WTC11 (cell line): ENCODE data around the gene TMEM200A. TPM values are rescaled to one million over a fixed set of nuclear protein-coding genes. Genes with fewer than 3 reads are reported as not detected.

ENCODE experiments used
- ATAC-seq: fragments of 200-7000 bp; cut with Tn5 transposase; 2 replicates; pipeline ENCODE4 v1.10.0; 2021; ENCODE audit warnings: mild to moderate bottlenecking, moderate library complexity
- CTCF ChIA-PET: fragments of 300-600 bp; sonication (Branson Sonifier 250); formaldehyde crosslinking; loops from one replicate; lab custom pipeline; 2021; ENCODE audit warnings: antibody characterized with exemption; lab: Charles Lee
- POLR2A ChIA-PET: fragments of 350-600 bp; sonication (Branson Sonifier 250); formaldehyde crosslinking; loops from one replicate; lab custom pipeline; 2021; ENCODE audit warnings: antibody characterized with exemption; lab: Charles Lee
- DNase-seq: peaks from one replicate; pipeline ENCODE4 v3.0.0; 2021; ENCODE audit warnings: low spot score
- H3K27ac Mint-ChIP-seq: 2 replicates; pipeline ENCODE4 v1.8.0; 2021; ENCODE audit warnings: mixed read lengths
- H3K27me3 Mint-ChIP-seq: 2 replicates; pipeline ENCODE4 v1.8.0; 2021; ENCODE audit warnings: low read depth, mild to moderate bottlenecking, moderate library complexity, mixed read lengths
- H3K36me3 Mint-ChIP-seq: 2 replicates; pipeline ENCODE4 v1.8.0; 2021; ENCODE audit warnings: mixed read lengths
- H3K4me1 Mint-ChIP-seq: 2 replicates; pipeline ENCODE4 v1.8.0; 2022; ENCODE audit warnings: mixed read lengths
- H3K4me3 Mint-ChIP-seq: 2 replicates; pipeline ENCODE4 v1.8.0; 2021; ENCODE audit warnings: mild to moderate bottlenecking, moderate library complexity, mixed read lengths
- H3K9me3 Mint-ChIP-seq: 2 replicates; pipeline ENCODE4 v1.8.0; 2021; ENCODE audit warnings: mixed read lengths
- ATF6 ChIP-seq: sonication (generic); formaldehyde crosslinking; IDR thresholded peaks from 2 replicates; pipeline ENCODE4 v1.8.1; 2023; ENCODE audit warnings: mild to moderate bottlenecking, missing genetic modification reagents
- CDX4 ChIP-seq: fragments of 250-450 bp; sonication (Bioruptor Pico); IDR thresholded peaks from 2 replicates; pipeline ENCODE4 v1.9.0; 2021; ENCODE audit warnings: moderate library complexity, mild to moderate bottlenecking, inconsistent platforms, borderline replicate concordance
- CREM ChIP-seq: sonication (generic); formaldehyde crosslinking; IDR thresholded peaks from 2 replicates; pipeline ENCODE4 v1.8.1; 2022; ENCODE audit warnings: mild to moderate bottlenecking, missing genetic modification reagents, moderate library complexity
- CTCF ChIP-seq: fragments of 200-600 bp; IDR thresholded peaks from 2 replicates; pipeline ENCODE4 v1.8.0; 2022; ENCODE audit warnings: antibody characterized with exemption
- FOXJ3 ChIP-seq: sonication (generic); formaldehyde crosslinking; IDR thresholded peaks from 2 replicates; pipeline ENCODE4 v1.9.0; 2021; ENCODE audit warnings: missing genetic modification reagents, mild to moderate bottlenecking, borderline replicate concordance
- FOXP4 ChIP-seq: sonication (generic); formaldehyde crosslinking; IDR thresholded peaks from 2 replicates; pipeline ENCODE4 v1.8.0; 2022; ENCODE audit warnings: mild to moderate bottlenecking, missing genetic modification reagents
- GABPB1 ChIP-seq: sonication (generic); formaldehyde crosslinking; IDR thresholded peaks from 2 replicates; pipeline ENCODE4 v1.8.1; 2023; ENCODE audit warnings: mild to moderate bottlenecking, missing genetic modification reagents
- GRHL2 ChIP-seq: fragments of 250-450 bp; sonication (Bioruptor Pico); IDR thresholded peaks from 2 replicates; pipeline ENCODE4 v1.8.0; 2022; ENCODE audit warnings: mild to moderate bottlenecking, moderate library complexity; ENCODE audit not compliant: insufficient replicate concordance, severe bottlenecking
- MXD4 ChIP-seq: fragments of 250-450 bp; sonication (Bioruptor Pico); IDR thresholded peaks from 2 replicates; pipeline ENCODE4 v1.8.0; 2021; ENCODE audit warnings: mild to moderate bottlenecking, moderate library complexity, borderline replicate concordance
- MYBL2 ChIP-seq: sonication (generic); formaldehyde crosslinking; IDR thresholded peaks from 2 replicates; pipeline ENCODE4 v1.8.1; 2023; ENCODE audit warnings: mild to moderate bottlenecking, moderate library complexity, missing genetic modification reagents
- NFYB ChIP-seq: sonication (generic); formaldehyde crosslinking; conservative IDR thresholded peaks from 2 replicates; pipeline ENCODE4 v1.8.0; 2022; ENCODE audit warnings: low read depth, missing genetic modification reagents
- NR1H2 ChIP-seq: sonication (generic); formaldehyde crosslinking; IDR thresholded peaks from 2 replicates; pipeline ENCODE4 v1.9.0; 2021; ENCODE audit warnings: mild to moderate bottlenecking, moderate library complexity, missing genetic modification reagents
- OVOL2 ChIP-seq: fragments of 250-450 bp; sonication (Bioruptor Pico); IDR thresholded peaks from 2 replicates; pipeline ENCODE4 v1.9.0; 2021; ENCODE audit warnings: mild to moderate bottlenecking, borderline replicate concordance
- RORB ChIP-seq: fragments of 250-450 bp; sonication (Bioruptor Pico); IDR thresholded peaks from 2 replicates; pipeline ENCODE4 v1.9.0; 2021; ENCODE audit warnings: mild to moderate bottlenecking
- TCF7 ChIP-seq: sonication (generic); formaldehyde crosslinking; IDR thresholded peaks from 2 replicates; pipeline ENCODE4 v1.8.0; 2022; ENCODE audit warnings: mild to moderate bottlenecking, low read depth, missing genetic modification reagents, moderate library complexity
- TEAD4 ChIP-seq: sonication (generic); formaldehyde crosslinking; IDR thresholded peaks from 2 replicates; pipeline ENCODE4 v1.8.0; 2022; ENCODE audit warnings: mild to moderate bottlenecking, missing genetic modification reagents
- ZBTB21 ChIP-seq: sonication (generic); formaldehyde crosslinking; IDR thresholded peaks from 2 replicates; pipeline ENCODE4 v1.8.1; 2023; ENCODE audit warnings: mild to moderate bottlenecking, missing genetic modification reagents, borderline replicate concordance
- ZNF219 ChIP-seq: sonication (generic); formaldehyde crosslinking; IDR thresholded peaks from 2 replicates; pipeline ENCODE4 v1.8.0; 2023; ENCODE audit warnings: missing genetic modification reagents, mild to moderate bottlenecking, borderline replicate concordance
- ZNF317 ChIP-seq: sonication (generic); formaldehyde crosslinking; IDR thresholded peaks from 2 replicates; pipeline ENCODE4 v1.8.1; 2023; ENCODE audit warnings: low read depth, mild to moderate bottlenecking, moderate library complexity, missing genetic modification reagents, borderline replicate concordance
- ZNF396 ChIP-seq: fragments of 250-450 bp; sonication (Bioruptor Pico); IDR thresholded peaks from 2 replicates; pipeline ENCODE4 v1.8.0; 2021; ENCODE audit warnings: mild to moderate bottlenecking, moderate library complexity, borderline replicate concordance
- ZNF423 ChIP-seq: fragments of 250-450 bp; sonication (Bioruptor Pico); IDR thresholded peaks from 2 replicates; pipeline ENCODE4 v2.1.2; 2022; ENCODE audit warnings: mild to moderate bottlenecking, moderate library complexity
- ZNF512 ChIP-seq: sonication (generic); formaldehyde crosslinking; IDR thresholded peaks from 2 replicates; pipeline ENCODE4 v1.8.1; 2022; ENCODE audit warnings: missing genetic modification reagents, borderline replicate concordance
- total RNA-seq: library from RNA; stranded (reverse); gene quantifications from 3 replicates; pipeline ENCODE4 v1.2.3, GENCODE V29; 2021
- TF ChIP-seq, protein P1 (sequence below): sonication (generic); formaldehyde crosslinking; IDR thresholded peaks from 2 replicates; pipeline ENCODE4 v1.8.1; 2022; ENCODE audit warnings: mild to moderate bottlenecking, moderate library complexity, missing genetic modification reagents

TMEM200A gene
- total RNA-seq, 1 experiment from 2014 or later: 11.0 TPM

DNA sequence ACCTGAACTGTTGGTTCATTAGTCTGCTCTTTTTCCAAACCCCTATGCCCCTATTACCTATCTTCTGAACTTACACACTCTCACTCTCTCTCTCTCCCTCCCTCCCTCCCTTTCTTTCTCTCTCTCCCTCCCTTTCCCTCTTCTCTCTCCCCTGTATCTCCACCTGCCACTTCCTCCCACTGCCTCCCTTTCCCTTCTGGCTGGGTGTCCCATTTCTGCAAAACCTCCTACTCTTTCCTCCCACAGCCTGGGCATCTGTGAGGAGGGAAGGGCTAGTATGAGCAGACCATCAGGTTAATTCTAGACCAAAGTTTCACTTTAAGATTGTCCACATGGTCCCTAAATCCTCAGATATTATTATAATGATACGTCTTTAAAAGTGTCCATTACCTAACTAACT is 95.1 kb downstream of the TMEM200A start:
- H3K4me1 Mint-ChIP-seq: 0 out of 2 replicates have a peak, but pooled peaks cover 2% of the 10 kb centered on the region
- H3K27me3 Mint-ChIP-seq: no peaks in the 10 kb centered on the region
- H3K9me3 Mint-ChIP-seq: no peaks in the 10 kb centered on the region
- no peak for TF ChIP-seq MXD4
- TF ChIP-seq ZNF396: no peak
- TF ChIP-seq ZNF512: no peak
- no peak for TF ChIP-seq GABPB1
- TF ChIP-seq NFYB (CRISPR knock-in tag): no peak
- no peak for TF ChIP-seq ZBTB21 (CRISPR knock-in tag)
- TF ChIP-seq TEAD4 (CRISPR knock-in tag): no peak
- TF ChIP-seq GRHL2 (CRISPR knock-in tag): no peak
- TF ChIP-seq ATF6 (CRISPR knock-in tag): no peak
- no peak overlapping the region for H3K27ac Mint-ChIP-seq
- no peaks in the 10 kb centered on the region for H3K36me3 Mint-ChIP-seq
- ATAC-seq (no peak), DNase-seq (no peak)
- no peak overlapping the region for H3K4me3 Mint-ChIP-seq
- ChIA-PET CTCF (no interaction called here), POLR2A (no interaction called here)

- no peaks in the 10 kb centered on the region for H3K36me3 Mint-ChIP-seq
- no peak overlapping the region for H3K4me3 Mint-ChIP-seq
- TF ChIP-seq RORB (CRISPR knock-in tag) (no peak), ZNF423 (CRISPR knock-in tag) (no peak), ZNF317 (CRISPR knock-in tag) (no peak), ZNF219 (no peak), NR1H2 (CRISPR knock-in tag) (no peak), FOXP4 (CRISPR knock-in tag) (no peak)
- peaks cover 19% of the 10 kb centered on the region for H3K4me1 Mint-ChIP-seq
- H3K27ac Mint-ChIP-seq: no peak overlapping the region
- ChIA-PET CTCF (no interaction called here), POLR2A (no interaction called here)
- ATAC-seq (no peak), DNase-seq (no peak)
- H3K27me3 Mint-ChIP-seq: no peaks in the 10 kb centered on the region
- no peaks in the 10 kb centered on the region for H3K9me3 Mint-ChIP-seq
Measured at GRCh38 chr6:130466052-130466747, 100.4 kb downstream of the TMEM200A start.

GRCh38 chr6:130466748-130467061 is 100.9 kb downstream of the TMEM200A start:
- Mint-ChIP-seq H3K36me3 (no peaks in the 10 kb centered on the region), H3K27ac (no peak overlapping the region), H3K27me3 (no peaks in the 10 kb centered on the region), H3K9me3 (no peaks in the 10 kb centered on the region), H3K4me1 (peaks cover 19% of the 10 kb centered on the region), H3K4me3 (no peak overlapping the region)
- CTCF ChIA-PET: interaction anchor here (1.3 kb wide), 1 partner anchor 101 kb away, joined by 4 read pairs; the partner anchor contains the start of gene TMEM200A
- ATAC-seq (peak; percentile 52), DNase-seq (no peak)
- POLR2A ChIA-PET: no interaction called here
- no peak for TF ChIP-seq GABPB1
- TF ChIP-seq, protein P1, sequence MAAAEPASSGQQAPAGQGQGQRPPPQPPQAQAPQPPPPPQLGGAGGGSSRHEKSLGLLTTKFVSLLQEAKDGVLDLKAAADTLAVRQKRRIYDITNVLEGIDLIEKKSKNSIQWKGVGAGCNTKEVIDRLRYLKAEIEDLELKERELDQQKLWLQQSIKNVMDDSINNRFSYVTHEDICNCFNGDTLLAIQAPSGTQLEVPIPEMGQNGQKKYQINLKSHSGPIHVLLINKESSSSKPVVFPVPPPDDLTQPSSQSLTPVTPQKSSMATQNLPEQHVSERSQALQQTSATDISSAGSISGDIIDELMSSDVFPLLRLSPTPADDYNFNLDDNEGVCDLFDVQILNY (CRISPR knock-in tag): no peak
- no peak for TF ChIP-seq CREM
- no peak for TF ChIP-seq CDX4 (CRISPR knock-in tag)
- TF ChIP-seq MYBL2 (CRISPR knock-in tag): no peak
- no peak for TF ChIP-seq MXD4
- TF ChIP-seq OVOL2 (CRISPR knock-in tag): no peak
- TF ChIP-seq CTCF: no peak
- TF ChIP-seq GRHL2 (CRISPR knock-in tag): no peak
- no peak for TF ChIP-seq TCF7 (CRISPR knock-in tag)
- TF ChIP-seq FOXJ3 (CRISPR knock-in tag): no peak
- TF ChIP-seq ZBTB21 (CRISPR knock-in tag): no peak
